ENCODE data around the gene MCTP2.

- TF ChIP-seq TAF1 (IDR thresholded peaks at IDR 0.05; ENCODE audit: borderline replicate concordance, insufficient read depth, low read length) (no peak), POLR2AphosphoS5 (IDR thresholded peaks at IDR 0.05; ENCODE audit: low read depth, low read length) (no peak)
Observed at GRCh38 chr15:94262201-94262600, 30.8 kb downstream of the MCTP2 start.
